LoVo (cell line): ENCODE results near the gene EDIL3.

Experiments
- DNase-seq: peaks from one replicate; pipeline ENCODE4 v3.0.0-alpha.2; 2016; ENCODE audit warnings: low spot score

EDIL3 gene

DNA sequence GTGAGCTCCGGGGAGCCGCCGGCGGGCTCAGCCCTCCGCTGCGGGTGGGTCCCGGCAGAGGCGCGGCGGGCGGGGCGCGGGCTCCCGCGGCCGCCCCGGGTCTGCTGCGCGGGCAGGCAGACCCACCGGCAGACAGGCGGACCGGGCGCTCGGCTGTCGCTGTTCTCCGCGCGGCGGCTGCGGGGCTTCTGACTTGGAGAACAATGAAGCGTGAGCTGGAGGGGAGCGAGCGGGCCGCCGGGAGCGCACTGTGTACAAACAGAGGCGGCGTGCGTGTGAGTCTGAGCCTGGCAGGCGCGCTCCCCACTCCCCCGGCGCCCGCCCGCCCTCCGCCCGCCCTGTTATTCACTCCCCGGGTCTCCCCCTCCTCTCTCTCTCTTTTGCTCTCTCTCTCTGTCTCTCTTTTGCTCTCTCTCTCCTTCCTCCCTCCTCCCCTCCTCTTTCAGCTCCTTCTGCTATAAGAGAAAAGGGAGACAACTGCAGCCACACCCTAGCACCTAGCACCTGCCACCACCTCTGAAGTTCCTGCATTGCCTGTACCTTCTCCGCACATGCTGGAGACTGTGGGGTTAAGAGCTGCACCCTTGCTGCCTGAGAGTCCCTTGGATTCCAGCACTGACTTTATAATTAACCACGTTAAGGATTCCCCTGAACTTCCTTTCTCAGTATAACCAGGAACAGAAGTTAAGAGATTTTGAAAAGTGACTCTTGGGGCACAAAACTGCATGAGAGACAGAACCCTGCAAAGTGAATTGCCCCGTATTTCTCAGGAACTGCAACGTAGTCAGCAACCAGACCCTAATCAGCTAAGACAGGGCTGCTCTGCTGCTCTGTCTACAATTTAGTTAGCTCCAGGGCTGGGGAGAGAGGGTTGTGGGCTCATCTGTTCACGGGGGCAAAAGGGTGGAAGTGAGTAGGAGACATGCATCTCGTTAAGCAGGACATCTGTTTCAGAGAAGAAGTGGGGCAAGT is at the start of gene EDIL3:
Gene EDIL3, minus strand, starts transcription at position 277 of the 972 bp plus-strand sequence. CDS start 506 bp downstream, outside the sequence.
- no peak for DNase-seq

DNA sequence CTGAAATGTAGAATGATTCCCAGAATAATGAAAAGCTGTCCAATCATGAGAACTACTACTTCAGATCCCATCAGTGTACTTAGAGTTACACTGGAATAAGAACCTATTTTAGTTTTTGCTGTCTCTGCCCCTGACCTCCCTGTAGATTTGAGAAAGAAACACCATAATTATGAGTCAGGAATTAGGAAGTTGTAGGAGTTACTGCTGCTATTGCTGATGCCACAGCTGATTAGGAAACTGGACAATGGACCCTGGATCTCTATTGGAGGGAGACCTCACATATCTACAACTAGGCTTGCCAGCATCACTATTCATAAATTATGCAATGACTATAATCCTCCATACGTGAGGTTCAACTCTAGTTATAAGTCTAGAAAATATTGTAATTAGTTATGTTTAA is 48.8 kb upstream of the EDIL3 start:
- no peak for DNase-seq

GRCh38 chr5:84430863-84431663 is 46.4 kb upstream of the EDIL3 start:
- no peak for DNase-seq

DNA sequence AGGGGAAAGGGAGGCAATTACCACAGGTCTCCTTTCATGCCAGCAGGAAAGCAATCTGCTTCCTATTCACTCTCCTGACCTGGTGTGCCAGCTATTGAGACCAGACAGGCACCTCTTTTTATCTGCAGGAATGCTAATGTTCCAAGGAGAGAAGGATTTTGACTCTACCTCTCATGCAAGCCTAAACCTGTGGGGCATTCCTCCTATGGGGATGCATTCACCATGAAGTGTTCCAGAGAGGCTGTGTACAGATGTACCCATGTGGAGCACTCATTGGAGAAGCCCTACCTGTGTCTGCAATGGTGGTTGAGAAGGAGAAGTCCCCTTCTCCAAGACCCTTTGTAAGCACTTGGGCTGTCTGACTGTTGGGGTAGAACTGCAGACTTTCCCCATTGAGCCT is 45.4 kb upstream of the EDIL3 start:
- DNase-seq, result no peak

DNA sequence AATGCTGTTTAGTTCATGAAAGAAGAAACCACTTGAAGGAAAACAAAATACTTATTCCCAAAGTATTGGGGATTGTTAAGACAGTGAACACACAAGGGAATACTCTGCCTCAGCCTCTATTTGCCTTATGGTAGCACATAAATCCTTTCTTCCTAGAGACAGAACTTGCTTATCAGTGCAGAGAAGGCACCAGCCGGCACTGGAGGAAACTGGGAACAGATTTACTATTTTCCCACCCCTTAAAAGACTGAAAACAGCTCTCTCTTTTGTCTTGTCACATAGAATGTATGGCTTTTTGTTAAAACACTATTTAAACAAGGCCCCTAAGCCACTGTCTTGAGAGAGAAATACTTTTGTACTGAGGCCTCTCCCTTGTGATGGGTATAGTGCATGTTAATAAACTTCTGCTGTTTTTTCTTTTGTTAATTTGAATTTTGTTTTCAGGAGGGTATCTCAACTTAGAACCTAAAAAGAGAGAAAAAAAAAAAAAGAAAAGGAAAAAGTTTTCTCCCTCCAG is 40.7 kb upstream of the EDIL3 start:
- no peak for DNase-seq

DNA sequence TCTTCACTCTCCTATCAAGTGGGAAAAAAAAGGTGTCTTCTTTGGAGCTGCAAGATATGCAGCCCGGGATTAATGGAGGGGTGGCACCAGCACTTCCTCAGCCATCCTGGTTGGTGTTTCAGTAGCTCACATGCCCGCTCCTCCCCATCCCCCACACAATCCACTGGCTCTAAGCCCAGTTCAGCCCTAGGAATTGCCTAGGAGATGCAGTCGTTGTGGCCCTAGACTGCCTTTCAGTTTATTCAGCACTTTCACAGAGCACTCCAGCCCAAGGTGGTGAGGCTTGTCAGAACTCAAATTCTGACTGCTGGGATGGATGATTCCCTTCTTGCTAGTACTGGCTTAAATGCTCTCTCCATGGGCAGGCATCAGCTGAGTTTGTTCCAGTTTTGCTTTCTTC is 35.1 kb upstream of the EDIL3 start:
- DNase-seq, result no peak

GRCh38 chr5:84411832-84412605 is 27.3 kb upstream of the EDIL3 start:
- no peak for DNase-seq

GRCh38 chr5:84406111-84406510 is 21.4 kb upstream of the EDIL3 start:
- no peak for DNase-seq

- DNase-seq, result peak; percentile 8
Observed at GRCh38 chr5:84403773-84404172, 19.1 kb upstream of the EDIL3 start.

DNA sequence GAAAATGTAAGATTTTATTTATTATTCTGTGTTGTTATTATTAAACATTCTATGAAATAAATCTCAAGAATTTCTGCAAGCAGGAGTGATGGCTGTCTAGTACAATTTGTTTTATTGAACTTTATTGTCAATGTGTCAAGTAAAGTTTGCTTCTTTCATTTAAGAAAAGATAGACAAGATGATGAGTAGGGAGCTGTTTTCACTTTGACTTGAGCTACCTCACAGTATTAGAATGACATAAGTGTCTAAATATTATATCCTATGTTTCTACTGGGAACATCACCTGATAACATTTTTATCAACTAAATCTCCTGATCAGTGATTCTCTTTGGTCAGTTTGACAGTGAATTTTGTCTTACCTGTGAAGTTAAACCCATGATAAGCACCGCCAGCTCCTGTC is 12.7 kb upstream of the EDIL3 start:
- DNase-seq, result no peak

DNA sequence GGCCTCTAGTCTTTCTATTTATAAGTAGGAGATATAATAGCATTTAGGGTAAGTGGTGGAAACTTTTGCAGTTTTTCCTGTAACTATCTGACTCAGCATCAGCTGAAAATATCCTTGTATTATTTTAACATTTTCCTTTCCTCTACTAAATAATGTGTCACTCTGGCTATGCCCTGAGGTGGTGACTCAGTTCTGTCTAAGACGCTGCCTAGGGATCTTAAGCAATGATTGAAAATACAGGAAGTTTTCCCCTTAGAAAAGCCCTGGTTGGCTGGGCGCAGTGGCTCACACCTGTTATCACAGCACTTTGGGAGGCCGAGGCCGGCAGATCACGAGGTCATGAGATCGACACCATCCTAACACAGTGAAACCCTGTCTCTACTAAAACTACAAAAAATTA is 9.3 kb upstream of the EDIL3 start:
- no peak for DNase-seq

DNA sequence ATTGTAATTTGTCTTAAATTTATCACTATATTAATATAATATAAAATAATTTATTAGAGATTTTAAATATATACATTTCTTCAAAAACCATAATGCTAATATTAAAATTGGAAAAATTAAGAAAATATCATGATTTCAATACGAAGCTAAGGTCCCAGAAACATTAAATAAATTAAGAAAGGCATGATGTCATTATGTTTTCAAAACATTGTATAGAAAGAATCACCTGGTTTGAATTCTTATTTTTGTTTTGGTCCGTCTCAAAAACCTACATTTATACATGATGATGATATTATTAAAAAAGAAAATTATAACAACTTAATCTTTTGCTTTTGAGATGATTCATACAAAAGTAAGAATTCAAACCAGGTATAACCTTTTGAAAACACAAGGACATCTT is 8.2 kb upstream of the EDIL3 start:
- DNase-seq, result no peak

- no peak for DNase-seq
Observed at GRCh38 chr5:84385705-84386104, 1.0 kb upstream of the EDIL3 start.

- no peak for DNase-seq
Observed at GRCh38 chr5:84383816-84384603, 670 bp downstream of the EDIL3 start.

DNA sequence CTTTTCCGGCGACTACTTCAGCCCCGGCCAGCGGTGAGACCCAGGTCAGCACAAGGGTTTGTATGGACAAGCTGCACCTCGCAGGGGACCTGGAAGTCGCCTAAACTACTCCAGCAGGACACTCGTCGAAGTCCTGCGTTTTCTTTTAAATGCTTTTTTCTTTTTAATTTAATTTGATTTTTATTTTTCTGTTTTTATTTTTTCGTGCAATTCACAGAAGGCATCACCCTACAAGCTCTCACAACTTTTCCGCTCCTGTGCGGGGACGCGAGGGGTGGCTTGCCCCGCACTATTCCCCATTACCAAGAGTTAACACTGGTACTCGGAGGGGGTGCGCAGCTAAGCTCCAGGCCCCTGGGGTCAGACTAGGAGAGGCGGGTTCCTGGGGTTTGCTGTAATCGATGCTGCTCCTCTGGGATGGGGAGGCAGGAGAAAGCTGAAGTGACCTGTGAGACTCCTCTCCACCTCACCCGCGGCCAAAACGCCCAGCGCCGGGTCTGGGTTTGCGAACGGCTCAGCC is 1.3 kb downstream of the EDIL3 start:
- DNase-seq, result no peak

- DNase-seq, result no peak
Observed at GRCh38 chr5:84382363-84383295, 2.1 kb downstream of the EDIL3 start.

GRCh38 chr5:84381502-84382362 is 2.9 kb downstream of the EDIL3 start:
- DNase-seq, result no peak

DNA sequence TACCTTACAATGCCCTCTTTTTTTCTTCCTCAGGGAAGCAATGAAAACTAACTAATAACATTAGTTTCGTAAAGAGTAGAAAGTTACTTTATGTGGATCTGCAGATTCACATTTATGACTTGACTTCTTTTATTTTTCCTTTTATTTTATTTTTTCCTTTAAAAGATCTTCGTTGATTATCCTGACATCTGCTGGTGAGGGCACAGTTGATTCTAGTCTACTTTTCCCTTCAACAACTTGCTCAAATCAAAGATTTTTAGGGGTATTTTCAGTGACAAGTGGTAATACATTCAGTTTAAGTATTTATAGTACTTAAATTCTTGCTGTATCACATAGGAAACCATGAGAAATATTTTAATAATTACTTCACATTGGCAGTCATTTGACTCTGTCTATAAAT is 4.9 kb downstream of the EDIL3 start:
- DNase-seq, result no peak

DNA sequence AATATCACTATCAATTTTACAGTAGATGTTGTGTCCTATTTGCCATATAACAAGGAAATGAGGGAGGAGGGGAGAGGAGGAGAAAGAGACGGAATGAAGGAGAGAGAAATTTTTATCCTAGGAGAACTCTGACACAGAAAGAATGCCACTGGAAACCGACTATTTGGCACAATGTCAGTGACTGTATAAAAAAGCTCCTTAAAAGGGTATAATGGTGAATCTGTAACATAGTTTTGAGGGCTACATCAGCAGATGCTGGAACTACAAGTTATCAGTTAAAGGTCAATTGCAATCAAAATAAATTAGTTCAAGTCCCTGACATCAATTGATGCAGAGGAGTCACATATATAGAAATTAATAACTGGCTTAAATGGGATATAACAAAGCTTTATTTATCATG is 5.7 kb downstream of the EDIL3 start:
- no peak for DNase-seq
